Stimulated activated CD8-positive, alpha-beta memory T cell treated with anti-CD3 and anti-CD28 coated beads, Interleukin-12 subunit alpha, Interleukin-12 subunit beta, amount 100 ng/mL, for 24 hours (primary cell): ENCODE measurements around the gene ECM2.
"Not testable (repeated sequence)": the region's sequence is repeated elsewhere in the genome, so short reads cannot be mapped to it uniquely, and the experiment has no call there.

Experiments used
- DNase-seq: peaks from one replicate; pipeline ENCODE4 v3.0.0-alpha.2; 2020; ENCODE audit errors: extremely low read depth

ECM2 gene

GRCh38 chr9:92535940-92536850 lies at the start of gene ECM2:
Gene ECM2, minus strand, starts transcription at chr9:92535990. Its CDS starts 13,124 bp downstream, at chr9:92522866.
- no peak for DNase-seq

- no peak for DNase-seq
Observed at GRCh38 chr9:92576175-92576574, 40.4 kb upstream of the ECM2 start.

GRCh38 chr9:92573612-92574011 lies 37.8 kb upstream of the ECM2 start:
- not testable (repeated sequence) for DNase-seq

GRCh38 chr9:92571871-92572270 lies 36.1 kb upstream of the ECM2 start:
- not testable (repeated sequence) for DNase-seq

- DNase-seq, result no peak
Observed at GRCh38 chr9:92564982-92565381, 29.2 kb upstream of the ECM2 start.

- no peak for DNase-seq
Observed at GRCh38 chr9:92564504-92564903, 28.7 kb upstream of the ECM2 start.

- DNase-seq, result no peak
Observed at GRCh38 chr9:92563116-92564100, 27.6 kb upstream of the ECM2 start.

- DNase-seq, result no peak
Observed at GRCh38 chr9:92562461-92562967, 26.7 kb upstream of the ECM2 start.

- no peak for DNase-seq
Observed at GRCh38 chr9:92561374-92562330, 25.9 kb upstream of the ECM2 start.

GRCh38 chr9:92558612-92559374 lies 23.0 kb upstream of the ECM2 start:
- no peak for DNase-seq

GRCh38 chr9:92550765-92551164 lies 15.0 kb upstream of the ECM2 start:
- DNase-seq, result no peak

GRCh38 chr9:92547356-92547755 lies 11.6 kb upstream of the ECM2 start:
- no peak for DNase-seq

GRCh38 chr9:92545002-92545510 lies 9.3 kb upstream of the ECM2 start:
- no peak for DNase-seq

GRCh38 chr9:92543972-92544371 lies 8.2 kb upstream of the ECM2 start:
- DNase-seq, result no peak

- no peak for DNase-seq
Observed at GRCh38 chr9:92538541-92538940, 2.8 kb upstream of the ECM2 start.

GRCh38 chr9:92534674-92535073 lies 1.1 kb downstream of the ECM2 start:
- DNase-seq, result no peak

GRCh38 chr9:92534204-92534603 lies 1.6 kb downstream of the ECM2 start:
- DNase-seq, result no peak

GRCh38 chr9:92530893-92531292 lies 4.9 kb downstream of the ECM2 start:
- no peak for DNase-seq

GRCh38 chr9:92529124-92529523 lies 6.7 kb downstream of the ECM2 start:
- no peak for DNase-seq

- DNase-seq, result no peak
Observed at GRCh38 chr9:92528522-92528849, 7.3 kb downstream of the ECM2 start.
